CD14-positive monocyte (primary cell): ENCODE data around the gene OR4D1. TPM values are rescaled to one million over a fixed set of nuclear protein-coding genes. Genes with fewer than 3 reads are reported as not detected.

Experiments used
- DNase-seq, 3 donors: peaks; one replicate each; pipeline ENCODE4 v3.0.0-alpha.2; 2011 to 2022
- H2AFZ ChIP-seq: 2 replicates; pipeline ENCODE4 v1.6.0; 2012; ENCODE audit warnings: mild to moderate bottlenecking, low read depth, low read length, inconsistent platforms; ENCODE audit not compliant: insufficient read depth, poor library complexity, severe bottlenecking
- H3K27ac ChIP-seq, 2 donors: 1 replicate in 1 of 2; 2 replicates in 1 of 2; pipeline ENCODE4 v1.5.1; 2012 to 2013; ENCODE audit warnings: low read length in 2 of 2, control low read depth in 1 of 2, inconsistent platforms in 1 of 2, low read depth in 1 of 2, mild to moderate bottlenecking in 1 of 2
- H3K27me3 ChIP-seq, 2 donors: one replicate each; pipeline versions ENCODE4 v1.6.0 to v1.6.1; 2011 to 2013; ENCODE audit warnings: low read length in 2 of 2; ENCODE audit not compliant: control insufficient read depth in 2 of 2, insufficient read depth in 2 of 2
- H3K36me3 ChIP-seq, 2 donors: replicated peaks in 1 of 2; 1 replicate in 1 of 2; 2 replicates in 1 of 2; pipeline versions ENCODE4 v1.5.1 to v1.6.1; 2012 to 2013; ENCODE audit warnings: low read length in 2 of 2, control low read depth in 1 of 2, inconsistent platforms in 1 of 2, mild to moderate bottlenecking in 1 of 2; ENCODE audit not compliant: insufficient read depth in 2 of 2, control insufficient read depth in 1 of 2
- H3K4me1 ChIP-seq, 2 donors: 1 replicate in 1 of 2; 2 replicates in 1 of 2; pipeline versions ENCODE4 v1.5.1 to v1.6.1; 2012 to 2013; ENCODE audit warnings: low read length in 2 of 2, control low read depth in 1 of 2, inconsistent platforms in 1 of 2, mild to moderate bottlenecking in 1 of 2, moderate library complexity in 1 of 2; ENCODE audit not compliant: insufficient read depth in 2 of 2, control insufficient read depth in 1 of 2
- H3K4me2 ChIP-seq: replicated peaks from 2 replicates; pipeline ENCODE3; 2012; ENCODE audit warnings: low read length, moderate library complexity, mild to moderate bottlenecking; ENCODE audit not compliant: poor library complexity, severe bottlenecking; ENCODE audit errors: extremely low read depth
- H3K4me3 ChIP-seq, 3 experiments: fragments of 200-600 bp in 1 of 3; sonication (generic) in 1 of 3; replicated peaks in 1 of 3; 1 replicate in 2 of 3; 2 replicates in 1 of 3; pipeline ENCODE4 v1.5.1; 2011 to 2013; ENCODE audit warnings: low read length in 3 of 3, mild to moderate bottlenecking in 3 of 3, control low read depth in 2 of 3, low read depth in 2 of 3, inconsistent platforms in 1 of 3, moderate library complexity in 1 of 3
- H3K79me2 ChIP-seq: 2 replicates; pipeline ENCODE4 v1.6.0; 2012; ENCODE audit warnings: mild to moderate bottlenecking, control low read depth, inconsistent platforms, low read length, moderate library complexity; ENCODE audit not compliant: insufficient read depth
- H3K9ac ChIP-seq: 2 replicates; pipeline ENCODE4 v1.6.0; 2017; ENCODE audit warnings: low read length, mild to moderate bottlenecking; ENCODE audit not compliant: insufficient read depth, poor library complexity, severe bottlenecking
- H3K9me3 ChIP-seq, 2 donors: replicated peaks in 1 of 2; 1 replicate in 1 of 2; 2 replicates in 1 of 2; pipeline versions ENCODE4 v1.5.1 to v1.6.1; 2012 to 2013; ENCODE audit warnings: low read length in 2 of 2, control low read depth in 1 of 2; ENCODE audit not compliant: control insufficient read depth in 1 of 2, insufficient read depth in 1 of 2
- H4K20me1 ChIP-seq: 2 replicates; pipeline ENCODE4 v1.6.0; 2012; ENCODE audit warnings: mild to moderate bottlenecking, low read length, control low read depth, moderate library complexity; ENCODE audit not compliant: insufficient read depth
- H3K27ac Mint-ChIP-seq, 7 donors: one replicate each; pipeline ENCODE4 v1.8.0; 2020; ENCODE audit warnings: mild to moderate bottlenecking in 7 of 7, mixed read lengths in 7 of 7, moderate library complexity in 6 of 7, inconsistent platforms in 2 of 7
- H3K27me3 Mint-ChIP-seq, 3 donors: one replicate each; pipeline ENCODE4 v1.8.0; 2021 to 2022; ENCODE audit warnings: low read depth in 3 of 3, mild to moderate bottlenecking in 3 of 3, mixed read lengths in 3 of 3, moderate library complexity in 3 of 3, inconsistent platforms in 1 of 3
- H3K36me3 Mint-ChIP-seq, 2 donors: one replicate each; pipeline ENCODE4 v1.8.0; 2020; ENCODE audit warnings: mixed read lengths in 2 of 2, inconsistent platforms in 1 of 2, mild to moderate bottlenecking in 1 of 2
- H3K4me1 Mint-ChIP-seq: one replicate; pipeline ENCODE4 v1.8.0; 2020; ENCODE audit warnings: mild to moderate bottlenecking, mixed read lengths
- H3K4me3 Mint-ChIP-seq, 2 donors: one replicate each; pipeline ENCODE4 v1.8.0; 2020; ENCODE audit warnings: mild to moderate bottlenecking in 2 of 2, mixed read lengths in 2 of 2, moderate library complexity in 1 of 2
- H3K9me3 Mint-ChIP-seq, 7 donors: one replicate each; pipeline ENCODE4 v1.8.0; 2020 to 2022; ENCODE audit warnings: mixed read lengths in 7 of 7, mild to moderate bottlenecking in 6 of 7, moderate library complexity in 6 of 7, inconsistent platforms in 2 of 7
- WGBS: methylation state at CpG from one replicate; pipeline ENCODE4 v1.1.5; 2013; ENCODE audit warnings: missing lambda C conversion rate; ENCODE audit not compliant: insufficient coverage; 5-methylcytosine and 5-hydroxymethylcytosine counted together
- intact Hi-C, 2 donors: fragments of 100-400 bp; cut with micrococcal nuclease; formaldehyde crosslinking; loops; one replicate each; pipeline versions ENCODE4 v1.15.0 to v1.15.1; 2023
- polyA plus RNA-seq, 3 donors: library from polyadenylated mRNA; depleted of rRNA in 1 of 3; unstranded in 2 of 3; stranded (reverse) in 1 of 3; fragments of 300-500 nt in 2 of 3; fragments of >200 nt in 1 of 3; fragmentation: Illumina TruSeq in 2 of 3; gene quantifications; 1 replicate in 2 of 3; 2 replicates in 1 of 3; pipeline ENCODE4 v1.2.3, GENCODE V29; 2012 to 2021
- TF ChIP-seq, protein P1 (sequence below): fragments of 200-600 bp; IDR thresholded peaks from one replicate; pipeline ENCODE4 v1.8.0; 2022; ENCODE audit warnings: antibody characterized with exemption, mild to moderate bottlenecking

The OR4D1 gene
- polyA plus RNA-seq, 3 donors = 0.03 TPM; not detected in 2

DNA sequence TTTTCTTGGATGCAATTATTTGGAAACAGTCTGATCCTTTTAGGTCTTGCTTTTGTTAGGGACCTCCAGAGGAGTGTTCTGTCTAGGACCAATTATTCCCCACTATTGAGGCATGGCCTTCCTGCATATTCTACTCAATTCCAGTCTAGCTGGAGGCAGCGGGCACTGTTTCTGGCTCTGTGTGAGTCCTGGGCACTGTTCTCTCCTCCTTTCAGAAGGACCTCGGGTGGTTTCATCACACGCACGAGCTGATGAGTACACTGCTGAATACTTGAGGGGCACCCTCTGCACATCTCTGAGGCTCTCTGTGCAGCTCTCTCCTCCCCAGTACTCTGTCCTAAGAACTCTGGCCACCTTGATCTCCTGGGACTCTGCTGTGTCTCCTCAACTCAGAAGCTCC lies 34.2 kb upstream of the OR4D1 start:
- Histone ChIP-seq H3K9me3 (no peaks in the 10 kb centered on the region), H3K4me1 (no peaks in the 10 kb centered on the region), H3K9ac (no peak overlapping the region), H2AFZ (no peak overlapping the region), H3K4me3 (no peak overlapping the region), H3K27ac (no peak overlapping the region), H4K20me1 (no peaks in the 10 kb centered on the region), H3K27me3 (peaks cover 2% of the 10 kb centered on the region in 2 donors), H3K4me2 (no peak overlapping the region), H3K79me2 (no peaks in the 10 kb centered on the region), H3K36me3 (no peaks in the 10 kb centered on the region)
- TF ChIP-seq, protein P1, sequence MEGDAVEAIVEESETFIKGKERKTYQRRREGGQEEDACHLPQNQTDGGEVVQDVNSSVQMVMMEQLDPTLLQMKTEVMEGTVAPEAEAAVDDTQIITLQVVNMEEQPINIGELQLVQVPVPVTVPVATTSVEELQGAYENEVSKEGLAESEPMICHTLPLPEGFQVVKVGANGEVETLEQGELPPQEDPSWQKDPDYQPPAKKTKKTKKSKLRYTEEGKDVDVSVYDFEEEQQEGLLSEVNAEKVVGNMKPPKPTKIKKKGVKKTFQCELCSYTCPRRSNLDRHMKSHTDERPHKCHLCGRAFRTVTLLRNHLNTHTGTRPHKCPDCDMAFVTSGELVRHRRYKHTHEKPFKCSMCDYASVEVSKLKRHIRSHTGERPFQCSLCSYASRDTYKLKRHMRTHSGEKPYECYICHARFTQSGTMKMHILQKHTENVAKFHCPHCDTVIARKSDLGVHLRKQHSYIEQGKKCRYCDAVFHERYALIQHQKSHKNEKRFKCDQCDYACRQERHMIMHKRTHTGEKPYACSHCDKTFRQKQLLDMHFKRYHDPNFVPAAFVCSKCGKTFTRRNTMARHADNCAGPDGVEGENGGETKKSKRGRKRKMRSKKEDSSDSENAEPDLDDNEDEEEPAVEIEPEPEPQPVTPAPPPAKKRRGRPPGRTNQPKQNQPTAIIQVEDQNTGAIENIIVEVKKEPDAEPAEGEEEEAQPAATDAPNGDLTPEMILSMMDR = no peak
- intact Hi-C loops = loop anchor here (5.0 to 10.0 kb wide), 5 partner anchors 249 to 987 kb away; no protein-coding TSS in a partner anchor
- Mint-ChIP-seq H3K27me3 (peaks cover 6 to 19% (median 16%) of the 10 kb centered on the region in 3 donors), H3K4me1 (peaks cover 2% of the 10 kb centered on the region), H3K27ac (peak overlapping the region in 1 of 7 donors; percentile 29), H3K9me3 (no peaks in the 10 kb centered on the region), H3K36me3 (no peaks in the 10 kb centered on the region), H3K4me3 (no peak overlapping the region)
- WGBS = 95% methylated on average over 4 of the region's 4 CpGs
- DNase-seq = no peak

DNA sequence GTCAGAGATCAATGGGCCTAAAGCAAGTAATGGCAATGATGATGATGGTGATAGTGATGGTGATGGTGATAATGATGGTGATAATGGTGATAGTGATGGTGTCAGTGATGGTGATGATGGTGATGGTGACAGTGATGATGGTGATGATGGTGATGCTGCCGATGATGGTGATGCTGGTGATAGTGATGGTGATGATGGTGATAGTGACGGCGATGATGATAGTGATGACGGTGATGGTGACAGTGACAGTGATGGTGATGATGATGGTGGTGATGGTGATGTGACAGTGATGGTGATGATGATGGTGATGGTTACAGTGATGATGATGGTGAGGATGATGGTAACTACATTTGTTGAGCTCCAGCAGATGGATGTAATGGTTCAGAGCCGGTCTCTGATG lies 30.8 kb upstream of the OR4D1 start:
- intact Hi-C loops = loop anchor here (10.0 kb wide), 3 partner anchors 253 to 983 kb away; no protein-coding TSS in a partner anchor

More for the DNA sequence above, 30.8 kb upstream of the OR4D1 start:
- H3K4me1 ChIP-seq = no peaks in the 10 kb centered on the region
- Mint-ChIP-seq H3K4me3 (no peak overlapping the region), H3K27me3 (peaks cover 6 to 24% (median 12%) of the 10 kb centered on the region in 3 donors), H3K27ac (no peak overlapping the region), H3K4me1 (peaks cover 2% of the 10 kb centered on the region), H3K36me3 (no peaks in the 10 kb centered on the region), H3K9me3 (no peaks in the 10 kb centered on the region)
- no peak overlapping the region for H3K9ac ChIP-seq
- H3K79me2 ChIP-seq = no peaks in the 10 kb centered on the region
- H3K27ac ChIP-seq = no peak overlapping the region
- no peak overlapping the region for H3K4me3 ChIP-seq
- TF ChIP-seq, protein P1 = no peak
- no peak overlapping the region for H2AFZ ChIP-seq
- H3K27me3 ChIP-seq = peaks cover 2% of the 10 kb centered on the region in 2 donors
- H3K36me3 ChIP-seq = no peaks in the 10 kb centered on the region
- WGBS = 98% methylated on average over 5 of the region's 5 CpGs
- H3K9me3 ChIP-seq = no peaks in the 10 kb centered on the region
- H4K20me1 ChIP-seq = no peaks in the 10 kb centered on the region
- H3K4me2 ChIP-seq = no peak overlapping the region
- DNase-seq = no peak
